VCaP (cell line): ENCODE data around the gene SANBR.

Experiments used
- H3K27ac ChIP-seq: fragments of 450-650 bp; 2 replicates; pipeline ENCODE4 v1.5.1; 2017
- TF ChIP-seq, protein P1 (sequence below): fragments of 450-650 bp; conservative IDR thresholded peaks from 2 replicates; pipeline ENCODE4 v1.5.1; 2017; ENCODE audit warnings: mild to moderate bottlenecking, moderate library complexity

Gene SANBR

DNA sequence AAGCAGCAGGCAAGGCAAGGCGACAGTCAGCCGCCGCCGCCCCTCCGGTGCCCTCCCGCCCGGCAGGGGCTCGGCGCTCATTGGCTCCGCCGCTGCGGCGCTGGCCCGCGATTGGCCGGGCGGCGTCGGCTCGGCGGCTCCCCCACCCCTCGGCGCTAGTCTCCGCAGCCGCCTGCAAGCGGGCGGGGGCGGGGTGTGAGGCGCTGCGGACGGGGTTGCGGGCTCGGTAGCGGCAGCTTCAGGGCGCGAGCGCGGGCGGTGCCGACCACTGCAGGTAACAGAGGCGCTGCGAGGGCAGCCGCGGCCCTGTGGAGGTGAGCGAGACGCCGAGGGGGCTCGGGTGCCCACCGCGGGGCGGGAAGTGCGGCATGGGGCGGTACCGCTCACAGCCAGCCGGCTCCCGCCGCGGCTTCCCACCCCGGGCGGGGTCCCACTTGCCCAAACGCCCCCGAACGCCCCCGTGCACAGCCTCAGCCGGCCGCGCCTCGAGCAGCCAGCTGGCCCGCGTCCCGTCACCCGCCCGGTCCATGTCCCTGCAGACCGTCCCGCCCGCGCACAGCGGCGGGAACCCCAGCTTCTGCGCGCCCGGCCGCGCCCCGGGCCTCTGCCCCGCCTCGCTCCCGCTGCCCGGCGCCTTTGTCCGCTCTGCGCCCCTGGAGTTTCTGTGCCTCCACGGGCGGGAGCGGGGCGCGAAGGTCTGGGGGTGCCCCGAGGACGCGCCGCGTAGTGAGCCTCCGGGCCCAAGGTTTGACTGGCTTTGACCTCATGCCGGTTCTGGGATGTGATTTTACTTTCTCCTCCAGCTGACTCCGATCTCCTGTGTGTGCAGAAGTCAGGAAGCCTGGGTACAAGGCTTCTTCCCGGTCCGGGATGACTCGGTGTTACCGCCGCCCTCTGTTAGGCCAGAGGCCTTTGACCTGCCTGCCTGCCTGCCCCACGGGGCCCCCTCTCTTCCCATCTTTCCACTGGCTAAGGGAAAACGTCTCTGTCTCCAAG lies at the start of gene SANBR:
Gene SANBR, plus strand, starts transcription at position 158 of the 996 bp plus-strand sequence. CDS start 4,480 bp downstream, outside the sequence.
- peak within 1 kb of the TSS; percentile 66 for H3K27ac ChIP-seq
- TF ChIP-seq, protein P1, sequence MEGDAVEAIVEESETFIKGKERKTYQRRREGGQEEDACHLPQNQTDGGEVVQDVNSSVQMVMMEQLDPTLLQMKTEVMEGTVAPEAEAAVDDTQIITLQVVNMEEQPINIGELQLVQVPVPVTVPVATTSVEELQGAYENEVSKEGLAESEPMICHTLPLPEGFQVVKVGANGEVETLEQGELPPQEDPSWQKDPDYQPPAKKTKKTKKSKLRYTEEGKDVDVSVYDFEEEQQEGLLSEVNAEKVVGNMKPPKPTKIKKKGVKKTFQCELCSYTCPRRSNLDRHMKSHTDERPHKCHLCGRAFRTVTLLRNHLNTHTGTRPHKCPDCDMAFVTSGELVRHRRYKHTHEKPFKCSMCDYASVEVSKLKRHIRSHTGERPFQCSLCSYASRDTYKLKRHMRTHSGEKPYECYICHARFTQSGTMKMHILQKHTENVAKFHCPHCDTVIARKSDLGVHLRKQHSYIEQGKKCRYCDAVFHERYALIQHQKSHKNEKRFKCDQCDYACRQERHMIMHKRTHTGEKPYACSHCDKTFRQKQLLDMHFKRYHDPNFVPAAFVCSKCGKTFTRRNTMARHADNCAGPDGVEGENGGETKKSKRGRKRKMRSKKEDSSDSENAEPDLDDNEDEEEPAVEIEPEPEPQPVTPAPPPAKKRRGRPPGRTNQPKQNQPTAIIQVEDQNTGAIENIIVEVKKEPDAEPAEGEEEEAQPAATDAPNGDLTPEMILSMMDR: no peak

- H3K27ac ChIP-seq: peak overlapping the region; percentile 97
- TF ChIP-seq, protein P1: no peak
Measured at GRCh38 chr2:61015976-61016375, 49.7 kb upstream of the SANBR start.

DNA sequence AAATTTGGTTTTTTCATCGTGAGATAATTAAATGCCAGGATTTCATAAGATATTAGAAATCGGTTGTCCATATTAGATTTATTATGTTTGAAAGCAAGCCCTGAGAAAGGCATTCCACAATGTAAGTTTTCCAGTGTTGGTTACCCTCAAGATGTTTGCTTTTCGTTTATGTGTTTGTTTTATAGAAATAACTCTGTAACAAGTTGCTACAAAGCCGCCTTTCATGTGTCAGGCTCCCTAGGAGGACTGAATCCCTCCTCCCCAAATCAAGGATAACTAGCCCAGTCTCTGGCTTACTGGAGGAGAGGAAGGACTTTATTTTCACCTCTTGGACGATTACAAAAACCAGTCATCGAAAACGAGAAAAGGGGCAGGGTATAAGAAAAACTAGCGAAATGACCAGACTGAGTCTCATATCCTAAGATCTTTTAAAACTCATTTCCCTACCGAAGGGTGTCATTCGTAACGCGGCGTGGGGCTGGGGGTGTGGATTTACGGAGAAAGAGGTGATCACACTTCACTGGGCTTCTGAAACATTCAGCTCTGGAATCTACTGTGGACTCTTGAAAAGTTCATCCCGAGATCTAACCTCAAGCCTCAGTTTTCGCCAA lies 49.2 kb upstream of the SANBR start:
- TF ChIP-seq, protein P1: no peak
- peak overlapping the region; percentile 97 for H3K27ac ChIP-seq

GRCh38 chr2:61017003-61017555 lies 48.6 kb upstream of the SANBR start:
- peak overlapping the region; percentile 97 for H3K27ac ChIP-seq
- TF ChIP-seq, protein P1: no peak

GRCh38 chr2:61017556-61018317 lies 47.9 kb upstream of the SANBR start, which contains the start of the genes PEX13 and PUS10:
TSS of gene PEX13 (plus strand) at chr2:61017720. CDS start at chr2:61017760, 40 bp downstream.
TSS of gene PUS10 (minus strand) at chr2:61018255. CDS start at chr2:61011890, 6,365 bp downstream.
- peak within 1 kb of the TSS; percentile 97 for H3K27ac ChIP-seq
- TF ChIP-seq, protein P1: no peak

DNA sequence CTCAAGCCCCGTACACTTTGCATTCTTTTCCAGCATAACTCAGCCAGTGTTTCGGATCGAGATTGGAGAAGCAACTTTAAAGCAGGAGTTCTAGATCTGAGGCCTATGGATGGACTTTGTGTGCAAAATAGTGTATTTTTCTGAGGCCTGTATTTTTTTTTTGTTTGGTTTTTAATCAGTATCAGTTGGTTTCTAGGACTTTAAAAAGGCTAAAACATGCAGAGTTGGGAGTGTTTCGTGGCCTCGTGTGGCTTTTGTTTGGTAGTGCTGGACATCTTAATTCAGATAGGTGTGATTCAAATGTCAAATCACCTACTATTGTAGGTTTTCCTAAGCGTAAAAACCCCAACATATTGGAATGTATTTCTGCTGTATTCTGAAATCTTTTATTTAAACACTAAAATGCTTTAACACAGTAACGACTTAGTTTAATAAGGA lies 47.3 kb upstream of the SANBR start:
- TF ChIP-seq, protein P1: no peak
- H3K27ac ChIP-seq: peak overlapping the region; percentile 97
